ENCODE measurements around the gene ZPBP. TPM values are rescaled to one million over a fixed set of nuclear protein-coding genes. Genes with fewer than 3 reads are reported as not detected.
"Not testable (repeated sequence)": the region's sequence is repeated elsewhere in the genome, so short reads cannot be mapped to it uniquely, and the experiment has no call there.

The ZPBP gene
- total RNA-seq, 2 experiments from 2014 or later = not detected

DNA sequence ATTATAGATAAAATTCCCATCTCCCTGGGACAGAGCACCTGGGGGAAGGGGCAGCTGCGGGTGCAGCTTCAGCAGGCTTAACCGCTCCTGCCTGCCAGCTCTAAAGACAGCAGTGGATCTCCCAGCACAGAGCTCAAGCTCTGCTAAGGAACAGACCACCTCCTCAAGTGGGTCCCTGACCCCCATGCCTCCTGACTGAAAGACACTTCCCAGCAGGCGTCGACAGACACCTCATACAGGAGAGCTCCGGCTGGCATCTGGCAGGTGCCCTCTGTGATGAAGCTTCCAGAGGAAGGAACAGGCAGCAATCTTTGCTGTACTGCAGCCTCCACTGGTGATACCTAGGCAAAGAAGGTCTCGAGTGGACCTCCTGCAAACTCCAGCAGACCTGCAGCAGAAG, 51.9 kb downstream of the ZPBP start:
- ATAC-seq; DNase-seq; H3K4me1 Mint-ChIP-seq; H3K27ac Mint-ChIP-seq; intact Hi-C loops (cut with DNase I, micrococcal nuclease); H3K4me3 Mint-ChIP-seq; H3K36me3 Mint-ChIP-seq (ENCODE audit: low read depth): not testable (repeated sequence)
- Mint-ChIP-seq H3K27me3 (peaks cover 19% of the 10 kb centered on the region), H3K9me3 (ENCODE audit: low read depth) (peaks cover 14% of the 10 kb centered on the region)
- POLR2A ChIA-PET = interaction anchor here (0.7 kb wide), 1 partner anchor 22 kb away, joined by 3 read pairs; no protein-coding TSS in a partner anchor
- CTCF ChIA-PET = interaction anchor here (1.0 kb wide), 1 partner anchor 13 kb away, joined by 4 read pairs; no protein-coding TSS in a partner anchor

DNA sequence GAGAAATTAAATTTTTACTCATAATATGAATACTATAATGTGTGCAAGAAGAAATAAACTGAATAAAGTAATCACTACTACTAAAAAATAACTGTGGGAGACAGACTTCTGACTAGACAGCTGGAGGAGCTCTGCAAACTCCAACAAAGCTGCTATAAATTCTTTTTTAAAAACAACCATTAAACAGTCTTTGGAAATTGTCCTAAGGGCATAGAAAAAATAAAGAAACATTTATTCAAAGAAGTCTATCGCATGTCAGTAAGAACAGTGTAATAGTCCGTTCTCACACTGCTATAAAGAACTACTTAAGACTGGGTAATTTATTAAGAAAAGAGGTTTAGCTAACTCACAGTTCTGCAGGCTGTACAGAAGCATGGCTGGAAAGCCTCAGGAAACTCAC, 56.0 kb downstream of the ZPBP start:
- intact Hi-C loops (cut with DNase I, micrococcal nuclease) = no loop called here
- Mint-ChIP-seq H3K36me3 (ENCODE audit: low read depth) (no peaks in the 10 kb centered on the region), H3K27ac (no peak overlapping the region), H3K27me3 (peaks cover 12% of the 10 kb centered on the region), H3K4me3 (no peak overlapping the region), H3K4me1 (no peaks in the 10 kb centered on the region), H3K9me3 (ENCODE audit: low read depth) (no peaks in the 10 kb centered on the region)
- ChIA-PET POLR2A (no interaction called here), CTCF (interaction anchor here (0.9 kb wide), 1 partner anchor 31 kb away, joined by 3 read pairs; no protein-coding TSS in a partner anchor)
- ATAC-seq (no peak), DNase-seq (no peak)

GRCh38 chr7:50022991-50023390, 70.1 kb downstream of the ZPBP start:
- ChIA-PET POLR2A (no interaction called here), CTCF (interaction anchor here (1.9 kb wide), 1 partner anchor 10 kb away, joined by 4 read pairs; no protein-coding TSS in a partner anchor)
- no peaks in the 10 kb centered on the region for H3K4me1 Mint-ChIP-seq
- no peak overlapping the region for H3K27ac Mint-ChIP-seq
- ATAC-seq (no peak), DNase-seq (no peak)
- H3K9me3 Mint-ChIP-seq (ENCODE audit: low read depth) = no peaks in the 10 kb centered on the region
- intact Hi-C loops (cut with DNase I, micrococcal nuclease) = no loop called here
- no peak overlapping the region for H3K4me3 Mint-ChIP-seq
- no peaks in the 10 kb centered on the region for H3K36me3 Mint-ChIP-seq (ENCODE audit: low read depth)
- H3K27me3 Mint-ChIP-seq = peaks cover 12% of the 10 kb centered on the region

- H3K9me3 Mint-ChIP-seq (ENCODE audit: low read depth) = no peaks in the 10 kb centered on the region
- intact Hi-C loops (cut with DNase I, micrococcal nuclease) = no loop called here
- ChIA-PET CTCF (interaction anchor here (1.9 kb wide), 1 partner anchor 9 kb away, joined by 4 read pairs; no protein-coding TSS in a partner anchor), POLR2A (no interaction called here)
- H3K27ac Mint-ChIP-seq = no peak overlapping the region
- no peaks in the 10 kb centered on the region for H3K4me1 Mint-ChIP-seq
- H3K36me3 Mint-ChIP-seq (ENCODE audit: low read depth) = no peaks in the 10 kb centered on the region
- H3K27me3 Mint-ChIP-seq = peaks cover 12% of the 10 kb centered on the region
- no peak overlapping the region for H3K4me3 Mint-ChIP-seq
- ATAC-seq (no peak), DNase-seq (no peak)
Measured at GRCh38 chr7:50022451-50022850, 70.6 kb downstream of the ZPBP start.

- CTCF ChIA-PET = interaction anchor here (2.1 kb wide), 1 partner anchor 8 kb away, joined by 4 read pairs; no protein-coding TSS in a partner anchor
- H3K4me3 Mint-ChIP-seq = no peak overlapping the region
- POLR2A ChIA-PET = no interaction called here
Measured at GRCh38 chr7:49995681-49996080, 97.4 kb downstream of the ZPBP start.

DNA sequence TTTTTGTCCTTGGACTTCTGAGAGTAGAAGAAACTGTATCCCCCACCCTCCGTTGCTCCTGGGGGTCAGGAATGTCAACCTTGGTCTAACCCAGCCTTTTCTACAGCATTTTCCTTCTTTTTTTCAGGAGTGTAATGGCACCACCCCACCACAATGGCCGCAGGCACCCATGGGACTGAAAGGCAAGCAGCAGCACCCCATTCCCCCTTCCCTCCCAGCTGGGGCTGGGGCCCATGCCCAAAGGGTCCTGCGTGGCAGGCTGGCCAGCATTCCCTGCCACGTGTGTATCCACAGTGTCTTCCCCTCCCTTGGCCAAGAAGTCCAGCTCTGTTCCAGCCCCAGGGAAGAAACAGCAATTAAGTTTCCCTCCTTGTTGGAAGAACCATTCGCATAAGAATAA, 106.9 kb downstream of the ZPBP start:
- intact Hi-C loops (cut with DNase I, micrococcal nuclease) = no loop called here
- H3K27ac Mint-ChIP-seq = no peak overlapping the region
- H3K4me1 Mint-ChIP-seq = no peaks in the 10 kb centered on the region
- H3K4me3 Mint-ChIP-seq = no peak overlapping the region
- H3K9me3 Mint-ChIP-seq (ENCODE audit: low read depth) = peaks cover 12% of the 10 kb centered on the region
- ChIA-PET POLR2A (interaction anchor here (0.6 kb wide), 1 partner anchor 32 kb away, joined by 3 read pairs; no protein-coding TSS in a partner anchor), CTCF (no interaction called here)
- no peak for DNase-seq
- H3K27me3 Mint-ChIP-seq = no peaks in the 10 kb centered on the region
- ATAC-seq = no peak
- no peaks in the 10 kb centered on the region for H3K36me3 Mint-ChIP-seq (ENCODE audit: low read depth)

More at GRCh38 chr7:49995681-49996080, 97.4 kb downstream of the ZPBP start:
- no peaks in the 10 kb centered on the region for H3K9me3 Mint-ChIP-seq (ENCODE audit: low read depth)
- intact Hi-C loops (cut with DNase I, micrococcal nuclease) = no loop called here
- no peaks in the 10 kb centered on the region for H3K36me3 Mint-ChIP-seq (ENCODE audit: low read depth)
- no peak overlapping the region for H3K27ac Mint-ChIP-seq
- peaks cover 3% of the 10 kb centered on the region for H3K27me3 Mint-ChIP-seq
- DNase-seq = no peak
- no peak for ATAC-seq
- H3K4me1 Mint-ChIP-seq = no peaks in the 10 kb centered on the region

DNA sequence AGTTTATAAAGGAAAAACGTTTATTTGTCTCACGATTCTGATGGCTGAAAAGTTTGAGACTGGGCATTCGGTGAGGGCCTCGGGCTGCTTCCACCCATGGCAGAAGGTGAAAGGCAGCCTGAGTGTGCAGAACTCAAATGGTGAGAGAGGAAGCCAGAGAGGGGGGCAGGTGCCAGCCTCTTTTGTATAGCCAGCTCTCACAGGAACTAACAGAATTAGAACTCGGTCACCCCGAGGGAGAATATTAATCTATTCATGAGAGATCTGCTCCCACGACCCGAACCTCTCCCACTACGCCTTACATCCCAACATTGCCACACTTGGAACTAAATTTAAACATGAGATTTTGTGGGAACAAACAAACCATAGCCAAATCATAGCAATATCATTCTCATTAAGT, 112.6 kb downstream of the ZPBP start:
- H3K27me3 Mint-ChIP-seq = peaks cover 3% of the 10 kb centered on the region
- ATAC-seq (peak; percentile 83), DNase-seq (peak; percentile 47)

GRCh38 chr7:49976238-49976637, 116.8 kb downstream of the ZPBP start:
- Mint-ChIP-seq H3K9me3 (ENCODE audit: low read depth) (no peaks in the 10 kb centered on the region), H3K36me3 (ENCODE audit: low read depth) (no peaks in the 10 kb centered on the region), H3K27me3 (peaks cover 3% of the 10 kb centered on the region), H3K4me1 (no peaks in the 10 kb centered on the region), H3K4me3 (no peak overlapping the region), H3K27ac (no peak overlapping the region)
- intact Hi-C loops (cut with DNase I, micrococcal nuclease) = no loop called here
- DNase-seq (no peak), ATAC-seq (no peak)
- ChIA-PET POLR2A (no interaction called here), CTCF (interaction anchor here (1.0 kb wide), 1 partner anchor 9 kb away, joined by 3 read pairs; no protein-coding TSS in a partner anchor)

More for the DNA sequence above, 112.6 kb downstream of the ZPBP start:
- intact Hi-C loops (cut with DNase I, micrococcal nuclease) = no loop called here
- Mint-ChIP-seq H3K36me3 (ENCODE audit: low read depth) (no peaks in the 10 kb centered on the region), H3K9me3 (ENCODE audit: low read depth) (no peaks in the 10 kb centered on the region), H3K4me3 (no peak overlapping the region), H3K27ac (no peak overlapping the region), H3K4me1 (no peaks in the 10 kb centered on the region)
- POLR2A ChIA-PET = no interaction called here
- CTCF ChIA-PET = no interaction called here

DNA sequence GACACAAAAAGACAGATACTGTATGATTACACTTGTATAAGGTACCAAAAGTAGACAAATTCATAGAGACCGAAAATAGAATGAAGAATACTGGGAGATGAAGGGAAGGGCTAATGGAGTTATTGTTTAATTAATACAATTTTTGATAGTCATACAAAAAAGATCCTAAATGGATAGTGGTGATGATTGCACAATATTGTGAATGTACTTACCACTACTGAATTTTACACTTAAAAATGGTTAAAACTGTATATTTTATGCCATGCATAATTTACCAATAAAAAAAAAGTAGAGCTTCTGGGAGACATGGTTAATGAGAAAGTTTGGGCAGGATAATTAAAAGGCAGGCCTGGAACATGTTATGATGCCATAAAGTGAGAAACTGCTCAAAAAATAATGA, 119.0 kb downstream of the ZPBP start:
- H3K4me1 Mint-ChIP-seq = no peaks in the 10 kb centered on the region
- H3K4me3 Mint-ChIP-seq = no peak overlapping the region
- DNase-seq (no peak), ATAC-seq (no peak)
- ChIA-PET CTCF (no interaction called here), POLR2A (no interaction called here)
- intact Hi-C loops (cut with DNase I, micrococcal nuclease) = no loop called here
- no peak overlapping the region for H3K27ac Mint-ChIP-seq
- peaks cover 1% of the 10 kb centered on the region for H3K27me3 Mint-ChIP-seq
- no peaks in the 10 kb centered on the region for H3K9me3 Mint-ChIP-seq (ENCODE audit: low read depth)
- H3K36me3 Mint-ChIP-seq (ENCODE audit: low read depth) = no peaks in the 10 kb centered on the region

- Mint-ChIP-seq H3K4me1 (no peaks in the 10 kb centered on the region), H3K36me3 (ENCODE audit: low read depth) (no peaks in the 10 kb centered on the region), H3K9me3 (ENCODE audit: low read depth) (peaks cover 4% of the 10 kb centered on the region), H3K27ac (no peak overlapping the region), H3K4me3 (no peak overlapping the region), H3K27me3 (no peaks in the 10 kb centered on the region)
- ChIA-PET CTCF (no interaction called here), POLR2A (no interaction called here)
- no peak for ATAC-seq
- intact Hi-C loops (cut with DNase I, micrococcal nuclease) = no loop called here
- DNase-seq = no peak
Measured at GRCh38 chr7:49937608-49938007, 155.4 kb downstream of the ZPBP start.

DNA sequence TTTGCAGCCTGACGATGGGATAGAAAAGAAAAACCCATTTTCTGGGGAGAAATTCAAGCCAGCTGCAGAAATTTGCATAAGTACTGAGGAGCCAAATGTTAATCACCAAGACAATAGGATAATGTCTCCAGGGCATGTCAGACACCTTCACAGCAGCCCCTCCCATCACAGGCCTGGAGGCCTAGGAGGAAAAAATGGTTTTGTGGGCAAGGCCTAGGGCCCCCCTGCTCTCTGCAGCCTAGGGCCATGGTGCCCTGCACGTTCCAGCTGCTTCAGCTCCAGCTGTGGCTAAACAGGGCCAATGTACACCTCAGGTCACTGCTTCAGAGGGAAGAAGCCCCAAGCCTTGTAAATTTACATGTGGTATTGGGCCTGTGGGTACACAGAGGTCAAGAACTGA, 161.4 kb downstream of the ZPBP start:
- no peak overlapping the region for H3K27ac Mint-ChIP-seq
- no peaks in the 10 kb centered on the region for H3K27me3 Mint-ChIP-seq
- peaks cover 5% of the 10 kb centered on the region for H3K36me3 Mint-ChIP-seq (ENCODE audit: low read depth)
- peaks cover 14% of the 10 kb centered on the region for H3K9me3 Mint-ChIP-seq (ENCODE audit: low read depth)
- no peak for ATAC-seq
- H3K4me1 Mint-ChIP-seq = no peaks in the 10 kb centered on the region
- POLR2A ChIA-PET = no interaction called here
- DNase-seq = no peak
- intact Hi-C loops (cut with DNase I, micrococcal nuclease) = no loop called here
- CTCF ChIA-PET = no interaction called here
- no peak overlapping the region for H3K4me3 Mint-ChIP-seq

- DNase-seq (no peak), ATAC-seq (no peak)
- POLR2A ChIA-PET = no interaction called here
- H3K4me3 Mint-ChIP-seq = no peak overlapping the region
- peaks cover 14% of the 10 kb centered on the region for H3K9me3 Mint-ChIP-seq (ENCODE audit: low read depth)
- intact Hi-C loops (cut with DNase I, micrococcal nuclease) = no loop called here
- no peaks in the 10 kb centered on the region for H3K27me3 Mint-ChIP-seq
- CTCF ChIA-PET = no interaction called here
- H3K36me3 Mint-ChIP-seq (ENCODE audit: low read depth) = peaks cover 5% of the 10 kb centered on the region
- no peaks in the 10 kb centered on the region for H3K4me1 Mint-ChIP-seq
- no peak overlapping the region for H3K27ac Mint-ChIP-seq
Measured at GRCh38 chr7:49928787-49929186, 164.3 kb downstream of the ZPBP start.

DNA sequence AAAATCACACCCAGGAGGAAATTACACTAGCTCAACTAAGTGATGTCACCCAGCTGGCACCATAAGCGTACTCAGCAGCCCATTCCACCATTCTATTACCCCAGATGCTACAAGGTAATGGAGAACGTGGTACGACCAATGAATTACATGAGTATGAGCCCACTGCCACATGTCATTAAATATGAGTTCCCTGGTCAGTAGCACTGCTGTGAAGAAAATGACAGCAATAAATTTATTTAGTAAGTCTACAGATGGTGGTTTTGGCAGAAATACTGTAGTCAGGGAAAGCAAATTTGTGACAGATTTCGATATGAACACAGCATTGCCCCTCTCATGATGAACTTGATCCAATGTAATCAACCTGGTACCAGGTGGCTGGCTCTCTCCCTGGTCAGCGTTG, 165.4 kb downstream of the ZPBP start:
- POLR2A ChIA-PET = no interaction called here
- H3K36me3 Mint-ChIP-seq (ENCODE audit: low read depth) = peaks cover 5% of the 10 kb centered on the region
- intact Hi-C loops (cut with DNase I, micrococcal nuclease) = no loop called here
- H3K4me3 Mint-ChIP-seq = no peak overlapping the region
- no peaks in the 10 kb centered on the region for H3K4me1 Mint-ChIP-seq
- CTCF ChIA-PET = no interaction called here
- no peak for ATAC-seq
- peaks cover 12% of the 10 kb centered on the region for H3K9me3 Mint-ChIP-seq (ENCODE audit: low read depth)
- H3K27ac Mint-ChIP-seq = no peak overlapping the region
- DNase-seq = no peak
- H3K27me3 Mint-ChIP-seq = no peaks in the 10 kb centered on the region
